H9 (cell line): ENCODE data around the gene TMEM273. TPM values are rescaled to one million over a fixed set of nuclear protein-coding genes. Genes with fewer than 3 reads are reported as not detected.

Source experiments
- DNase-seq: peaks from one replicate; pipeline ENCODE4 v3.0.0-alpha.2; 2017
- H2AFZ ChIP-seq: one replicate; pipeline ENCODE4 v1.6.1; 2013; ENCODE audit warnings: mild to moderate bottlenecking, low read length, control low read depth, moderate library complexity
- H2AK5ac ChIP-seq: 2 replicates; pipeline ENCODE4 v1.6.1; 2013; ENCODE audit warnings: low read length, control low read depth, mixed read lengths; ENCODE audit not compliant: insufficient read length
- H2BK120ac ChIP-seq: one replicate; pipeline ENCODE4 v1.6.1; 2013; ENCODE audit warnings: low read depth, mild to moderate bottlenecking, low read length, control low read depth, inconsistent platforms; ENCODE audit not compliant: poor library complexity, severe bottlenecking
- H2BK12ac ChIP-seq: 2 replicates; pipeline ENCODE4 v1.6.1; 2013; ENCODE audit warnings: low read length, control low read depth, mixed read lengths, low read depth; ENCODE audit not compliant: insufficient read length
- H2BK15ac ChIP-seq: 2 replicates; pipeline ENCODE4 v1.6.1; 2013; ENCODE audit warnings: low read depth, low read length, control low read depth
- H2BK20ac ChIP-seq: one replicate; pipeline ENCODE4 v1.6.1; 2013; ENCODE audit warnings: low read depth, mild to moderate bottlenecking, low read length, control low read depth, inconsistent platforms; ENCODE audit not compliant: poor library complexity, severe bottlenecking
- H2BK5ac ChIP-seq: 2 replicates; pipeline ENCODE4 v1.6.1; 2013; ENCODE audit warnings: low read length, control low read depth, mixed read lengths; ENCODE audit not compliant: insufficient read length
- H3K14ac ChIP-seq: 2 replicates; pipeline ENCODE4 v1.6.1; 2013; ENCODE audit warnings: low read length, control low read depth; ENCODE audit not compliant: insufficient read depth
- H3K18ac ChIP-seq: 2 replicates; pipeline ENCODE4 v1.6.1; 2013; ENCODE audit warnings: low read depth, mild to moderate bottlenecking, mixed read lengths, low read length, control low read depth; ENCODE audit not compliant: insufficient read length
- H3K23ac ChIP-seq: 2 replicates; pipeline ENCODE4 v1.6.1; 2013; ENCODE audit warnings: low read length, control low read depth, mixed read lengths, low read depth; ENCODE audit not compliant: insufficient read length
- H3K23me2 ChIP-seq: 2 replicates; pipeline ENCODE4 v1.6.1; 2013; ENCODE audit warnings: low read depth, mild to moderate bottlenecking, mixed read lengths, low read length, control low read depth; ENCODE audit not compliant: insufficient read length, poor library complexity, severe bottlenecking
- H3K27ac ChIP-seq: 2 replicates; pipeline ENCODE4 v1.5.1; 2013; ENCODE audit warnings: low read length, control low read depth, mixed read lengths, low read depth; ENCODE audit not compliant: insufficient read length
- H3K27me3 ChIP-seq: 2 replicates; pipeline ENCODE4 v1.6.1; 2013; ENCODE audit warnings: low read length, control low read depth, inconsistent platforms; ENCODE audit not compliant: insufficient read depth
- H3K4ac ChIP-seq: 2 replicates; pipeline ENCODE4 v1.6.1; 2013; ENCODE audit warnings: low read depth, mild to moderate bottlenecking, control low read depth, inconsistent platforms, low read length, moderate library complexity
- H3K4me1 ChIP-seq: 2 replicates; pipeline ENCODE4 v1.6.1; 2013; ENCODE audit warnings: low read length, control low read depth, inconsistent platforms; ENCODE audit not compliant: insufficient read depth
- H3K4me2 ChIP-seq: 2 replicates; pipeline ENCODE4 v1.6.1; 2013; ENCODE audit warnings: low read length, control low read depth, mixed read lengths; ENCODE audit not compliant: insufficient read length, insufficient read depth
- H3K56ac ChIP-seq: 2 replicates; pipeline ENCODE4 v1.6.1; 2013; ENCODE audit warnings: low read depth, mild to moderate bottlenecking, mixed read lengths, low read length, control low read depth; ENCODE audit not compliant: insufficient read length
- H3K79me1 ChIP-seq: 2 replicates; pipeline ENCODE4 v1.6.1; 2013; ENCODE audit warnings: low read depth, mild to moderate bottlenecking, moderate library complexity, low read length, control low read depth, inconsistent platforms; ENCODE audit not compliant: insufficient read depth, poor library complexity, severe bottlenecking
- H3K79me2 ChIP-seq: 2 replicates; pipeline ENCODE4 v1.6.1; 2013; ENCODE audit warnings: low read length, control low read depth, inconsistent platforms; ENCODE audit not compliant: insufficient read depth
- H3K9ac ChIP-seq: 2 replicates; pipeline ENCODE4 v1.6.1; 2013; ENCODE audit warnings: low read length, control low read depth, mixed read lengths; ENCODE audit not compliant: insufficient read length; ENCODE audit errors: extremely low read depth
- H3K9me3 ChIP-seq: one replicate; pipeline ENCODE4 v1.6.1; 2013; ENCODE audit warnings: low read depth, low read length, inconsistent platforms; ENCODE audit not compliant: control insufficient read depth
- H3T11ph ChIP-seq: one replicate; pipeline ENCODE4 v1.6.1; 2013; ENCODE audit warnings: mild to moderate bottlenecking, low read length, control low read depth, inconsistent platforms
- H4K20me1 ChIP-seq: one replicate; pipeline ENCODE4 v1.6.1; 2013; ENCODE audit not compliant: control insufficient read depth, insufficient read length, insufficient read depth
- H4K5ac ChIP-seq: 2 replicates; pipeline ENCODE4 v1.6.1; 2013; ENCODE audit warnings: low read depth, mild to moderate bottlenecking, mixed read lengths, low read length, control low read depth; ENCODE audit not compliant: insufficient read length
- H4K8ac ChIP-seq: replicated peaks from 2 replicates; pipeline ENCODE4 v1.6.1; 2013; ENCODE audit warnings: low read length, control low read depth, mixed read lengths, low read depth; ENCODE audit not compliant: insufficient read length
- H4K91ac ChIP-seq: 2 replicates; pipeline ENCODE4 v1.6.1; 2013; ENCODE audit warnings: low read depth, mild to moderate bottlenecking, moderate library complexity, mixed read lengths, low read length, control low read depth; ENCODE audit not compliant: insufficient read length
- H3K27ac Mint-ChIP-seq, 3 experiments: 2 replicates in 2 of 3; 3 replicates in 1 of 3; pipeline ENCODE4 v1.8.0; 2020 to 2021; ENCODE audit warnings: mixed read lengths in 3 of 3, mild to moderate bottlenecking in 1 of 3, moderate library complexity in 1 of 3
- H3K27me3 Mint-ChIP-seq: 2 replicates; pipeline ENCODE4 v1.8.0; 2021; ENCODE audit warnings: low read depth, mild to moderate bottlenecking, moderate library complexity, mixed read lengths
- H3K36me3 Mint-ChIP-seq, 3 experiments: 2 replicates in 2 of 3; 3 replicates in 1 of 3; pipeline ENCODE4 v1.8.0; 2020 to 2021; ENCODE audit warnings: low read depth in 3 of 3, mixed read lengths in 3 of 3; ENCODE audit not compliant: insufficient read depth in 1 of 3
- H3K4me1 Mint-ChIP-seq, 2 experiments: 2 replicates each; pipeline ENCODE4 v1.8.0; 2020; ENCODE audit warnings: mixed read lengths in 2 of 2
- H3K4me3 Mint-ChIP-seq, 2 experiments: 2 replicates in 1 of 2; 3 replicates in 1 of 2; pipeline ENCODE4 v1.8.0; 2020 to 2021; ENCODE audit warnings: mild to moderate bottlenecking in 2 of 2, mixed read lengths in 2 of 2, moderate library complexity in 1 of 2
- H3K9me3 Mint-ChIP-seq, 2 experiments: 2 replicates in 1 of 2; 3 replicates in 1 of 2; pipeline ENCODE4 v1.8.0; 2020; ENCODE audit warnings: mild to moderate bottlenecking in 2 of 2, mixed read lengths in 2 of 2, moderate library complexity in 1 of 2
- CTCF ChIP-seq: fragments of 200-600 bp; sonication (generic); conservative IDR thresholded peaks from 3 replicates; pipeline ENCODE4 v1.8.0; 2021; ENCODE audit warnings: antibody characterized with exemption, mild to moderate bottlenecking
- WGBS: extraction: QIAGEN DNeasy Blood & Tissue Kit; methylation state at CpG from one replicate; pipeline ENCODE4 v1.1.7; 2013; ENCODE audit warnings: missing lambda C conversion rate, low lambda C conversion rate, mixed read lengths; ENCODE audit not compliant: insufficient read length; ENCODE audit errors: extremely low coverage; 5-methylcytosine and 5-hydroxymethylcytosine counted together
- total RNA-seq: library from RNA; stranded (reverse); gene quantifications from 2 replicates; pipeline ENCODE4 v1.2.1, GENCODE V29; 2021

TMEM273 gene
- total RNA-seq, 1 experiment from 2014 or later = not detected

- Histone ChIP-seq H2BK20ac (no peak overlapping the region), H3K27ac (no peak overlapping the region), H4K8ac (no peak overlapping the region), H4K5ac (no peak overlapping the region), H3K79me1 (no peaks in the 10 kb centered on the region), H3K4ac (no peak overlapping the region), H3K23ac (no peak overlapping the region), H3K9ac (no peak overlapping the region), H2BK12ac (no peak overlapping the region), H2AFZ (no peak overlapping the region), H2BK5ac (no peak overlapping the region), H3K9me3 (no peaks in the 10 kb centered on the region), H3K79me2 (no peaks in the 10 kb centered on the region), H3K4me1 (no peaks in the 10 kb centered on the region), H4K20me1 (no peaks in the 10 kb centered on the region), H3K18ac (no peak overlapping the region), H3T11ph (no peak overlapping the region), H3K4me2 (no peak overlapping the region), H3K23me2 (no peaks in the 10 kb centered on the region), H2AK5ac (no peak overlapping the region), H3K27me3 (no peaks in the 10 kb centered on the region), H4K91ac (no peak overlapping the region), H3K14ac (no peak overlapping the region; the same call in 1 of the 2 replicates), H3K56ac (no peak overlapping the region), H2BK120ac (no peak overlapping the region), H2BK15ac (no peak overlapping the region)
- Mint-ChIP-seq H3K9me3 (no peaks in the 10 kb centered on the region), H3K4me3 (no peak overlapping the region), H3K27me3 (peaks cover 2% of the 10 kb centered on the region; the same call in 1 of the 2 replicates), H3K27ac (no peak overlapping the region), H3K36me3 (no peaks in the 10 kb centered on the region; a peak in 1 of 7 replicates), H3K4me1 (peaks cover 7% of the 10 kb centered on the region in 2 experiments; a peak in 3 of 4 replicates)
- WGBS = no CpG with 5 or more reads among the region's 7 CpGs
- no peak for TF ChIP-seq CTCF
- DNase-seq = no peak
These were observed 81.7 kb downstream of the TMEM273 start for GRCh38 chr10:49106451-49106850.
